NCI-H146 (cell line): ENCODE measurements around the gene PSEN1.

Experiments
- DNase-seq: peaks from one replicate; lab custom pipeline; 2025; lab: John Stamatoyannopoulos, UW

The PSEN1 gene

DNA sequence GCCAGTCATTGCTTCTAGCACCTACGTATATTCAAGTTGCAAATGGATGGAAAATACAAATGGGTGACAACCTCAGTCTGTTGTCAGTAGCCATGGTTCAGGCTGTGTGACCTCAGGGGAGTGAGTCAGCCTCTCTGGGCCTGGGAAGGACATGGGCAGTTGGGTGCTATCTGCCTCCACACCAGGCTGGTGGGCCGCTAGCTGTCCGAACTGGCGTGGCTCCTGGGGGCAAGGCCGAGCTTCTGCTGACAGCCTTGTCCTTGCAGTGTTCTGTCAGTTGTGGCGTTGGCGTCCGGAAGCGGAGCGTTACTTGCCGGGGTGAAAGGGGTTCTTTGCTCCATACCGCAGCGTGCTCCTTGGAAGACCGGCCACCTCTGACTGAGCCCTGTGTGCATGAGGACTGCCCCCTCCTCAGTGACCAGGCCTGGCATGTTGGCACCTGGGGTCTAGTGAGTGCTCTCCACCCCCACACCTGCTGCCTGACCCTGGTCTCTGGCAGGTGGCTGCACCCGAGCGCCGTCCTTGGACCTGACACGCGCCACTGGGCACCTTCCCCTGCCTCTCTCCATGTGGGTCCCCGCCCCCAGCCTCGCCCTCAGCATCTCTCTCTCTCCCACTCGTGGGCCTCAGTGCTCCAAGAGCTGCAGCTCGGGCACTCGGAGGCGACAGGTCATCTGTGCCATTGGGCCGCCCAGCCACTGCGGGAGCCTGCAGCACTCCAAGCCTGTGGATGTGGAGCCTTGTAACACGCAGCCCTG lies 118.1 kb downstream of the PSEN1 start:
- no peak for DNase-seq

DNA sequence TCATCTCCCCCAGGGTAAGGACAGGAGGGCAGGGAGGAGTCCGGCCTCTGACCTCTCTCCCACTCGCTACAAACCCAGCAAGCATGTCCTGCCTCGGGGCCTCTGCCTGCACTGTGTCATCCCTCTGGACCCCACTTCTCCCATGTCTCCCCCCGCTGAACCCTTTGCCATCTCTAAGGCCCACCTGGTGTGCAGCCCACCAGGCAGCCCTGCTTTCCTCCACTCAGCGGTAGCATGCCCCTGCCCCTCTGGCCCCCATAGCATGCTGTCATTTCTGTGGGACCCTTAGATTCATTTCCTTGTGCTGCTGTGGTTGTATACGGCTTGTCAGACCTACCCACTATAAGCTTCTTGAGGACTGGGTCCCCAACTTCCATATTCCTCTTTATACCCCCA lies 118.7 kb downstream of the PSEN1 start:
- DNase-seq, result no peak

DNA sequence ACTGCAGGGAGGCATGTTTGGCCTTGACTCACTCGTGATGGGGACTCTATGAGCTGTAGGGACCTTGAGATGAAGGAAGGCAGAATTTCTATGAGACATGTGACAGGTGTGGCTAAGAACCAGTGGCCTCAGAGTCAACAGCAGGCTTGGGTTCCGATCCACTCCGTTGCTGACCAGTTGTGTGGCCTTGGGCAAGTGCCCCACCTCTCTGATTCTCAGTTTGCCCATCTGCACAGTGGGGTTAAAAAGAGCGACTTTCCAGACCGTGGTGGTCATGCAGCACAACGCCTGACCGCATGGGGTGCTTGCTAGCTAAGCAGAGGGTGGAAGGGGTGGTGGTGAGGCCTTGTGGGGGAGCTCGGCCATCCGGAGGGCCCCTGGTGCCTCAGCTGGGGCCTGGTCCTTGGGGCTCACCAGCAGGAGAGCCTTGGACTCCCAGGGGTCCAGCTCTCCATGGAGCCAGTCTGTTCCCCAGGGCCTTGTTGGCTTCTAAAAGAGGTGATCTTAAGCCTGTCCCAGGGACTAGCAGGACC lies 119.5 kb downstream of the PSEN1 start:
- no peak for DNase-seq

DNA sequence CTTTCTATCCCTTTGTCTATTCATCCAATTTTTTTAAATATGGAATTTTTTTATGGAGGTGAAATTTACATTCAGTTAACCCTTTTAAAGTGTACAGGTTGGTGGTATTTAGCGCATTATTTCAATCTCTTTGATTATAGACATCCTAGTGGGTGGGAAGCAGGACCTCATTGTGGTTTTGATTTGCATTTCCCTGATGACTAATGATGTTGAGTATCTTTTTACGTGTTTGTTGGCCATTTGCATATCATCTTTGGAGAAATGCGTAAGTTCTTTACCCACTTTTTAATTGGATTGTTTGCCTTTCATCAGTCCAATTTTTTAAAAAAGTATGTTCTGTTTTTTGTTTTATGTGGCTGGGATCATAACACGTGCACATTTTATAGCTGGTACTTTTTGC lies 121.8 kb downstream of the PSEN1 start:
- DNase-seq, result no peak

DNA sequence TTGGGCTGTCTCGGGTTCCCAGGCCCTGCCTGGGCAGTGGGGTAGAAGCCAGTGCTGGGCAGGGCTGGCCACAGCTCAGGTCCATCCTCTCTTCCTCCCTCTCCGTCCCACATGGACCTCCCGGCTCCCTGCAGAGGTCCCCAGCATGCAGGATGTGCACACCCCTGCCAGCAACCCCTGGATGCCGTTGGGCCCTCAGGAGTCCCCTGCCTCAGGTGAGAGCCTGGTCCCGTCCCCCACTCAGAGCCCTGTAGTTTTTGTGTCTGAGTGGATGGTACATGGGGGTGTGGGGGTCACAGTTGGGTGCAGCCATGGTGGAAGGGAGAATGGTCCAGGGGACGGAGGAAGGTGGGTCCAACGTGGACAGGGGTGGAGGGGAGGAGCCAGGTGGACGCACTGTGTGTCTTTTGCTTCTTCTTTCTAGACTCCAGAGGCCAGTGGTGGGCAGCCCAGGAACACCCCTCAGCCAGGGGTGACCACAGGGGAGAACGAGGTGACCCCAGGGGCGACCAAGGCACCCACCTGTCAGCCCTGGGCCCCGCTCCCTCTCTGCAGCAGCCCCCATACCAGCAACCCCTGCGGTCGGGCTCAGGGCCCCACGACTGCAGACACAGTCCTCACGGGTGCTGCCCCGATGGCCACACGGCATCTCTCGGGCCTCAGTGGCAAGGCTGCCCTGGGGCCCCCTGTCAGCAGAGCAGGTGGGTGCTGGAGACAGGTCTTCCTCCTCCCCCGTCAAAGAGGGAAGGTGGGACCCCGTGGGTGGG lies 122.7 kb downstream of the PSEN1 start:
- no peak for DNase-seq

DNA sequence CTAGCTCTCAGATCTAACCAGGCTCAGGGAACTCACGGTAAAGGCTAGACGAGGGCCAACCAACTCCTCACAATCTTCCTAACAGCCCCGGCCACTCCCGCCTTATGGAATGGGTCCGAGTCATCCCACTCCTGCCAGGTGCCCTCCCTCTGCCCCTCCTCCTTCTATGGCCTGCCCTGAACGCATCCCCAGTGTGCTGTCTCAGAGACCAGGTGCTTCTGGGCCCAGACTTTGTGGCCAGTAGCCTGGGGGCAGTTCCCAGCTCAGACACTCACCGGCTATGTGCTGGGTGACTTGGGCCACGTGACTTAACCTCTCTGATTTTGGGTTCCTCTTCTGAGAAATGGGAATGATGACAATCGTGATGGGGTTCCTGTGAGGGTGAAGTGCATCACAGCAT lies 123.5 kb downstream of the PSEN1 start:
- no peak for DNase-seq

DNA sequence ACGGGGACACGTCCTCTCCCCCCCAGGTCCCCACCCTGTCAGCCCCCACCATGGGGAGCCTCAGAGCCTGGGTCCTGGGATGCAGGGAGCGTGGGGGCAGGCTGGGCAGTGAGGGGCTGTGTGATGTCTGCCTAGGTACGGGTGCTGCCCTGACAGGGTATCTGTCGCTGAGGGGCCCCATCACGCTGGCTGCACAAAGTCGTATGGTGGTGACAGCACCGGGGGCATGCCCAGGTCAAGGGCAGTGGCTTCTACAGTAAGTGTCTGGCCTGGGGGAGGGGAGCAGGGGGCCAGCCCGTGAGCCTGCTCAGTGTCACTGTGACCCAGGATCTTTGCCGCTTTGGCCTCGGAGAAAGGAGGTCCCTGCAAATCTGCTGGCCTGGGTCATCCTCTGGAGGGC lies 124.3 kb downstream of the PSEN1 start:
- no peak for DNase-seq

DNA sequence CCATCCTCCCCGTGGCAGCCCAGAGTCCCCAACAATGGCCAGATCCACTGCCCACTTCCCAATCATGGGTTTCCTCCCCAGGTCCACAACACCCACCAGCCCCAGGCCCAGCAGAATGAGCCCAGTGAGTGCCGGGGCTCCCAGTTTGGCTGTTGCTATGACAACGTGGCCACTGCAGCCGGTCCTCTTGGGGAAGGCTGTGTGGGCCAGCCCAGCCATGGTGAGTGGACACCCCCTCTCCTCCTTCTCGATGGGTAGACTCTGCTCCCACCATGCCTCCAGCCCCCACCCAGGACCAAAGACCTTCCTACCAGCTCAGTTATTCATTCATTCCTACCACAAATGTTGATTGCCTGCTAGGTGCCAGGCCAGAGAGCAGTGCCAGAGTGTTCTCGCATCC lies 124.8 kb downstream of the PSEN1 start:
- no peak for DNase-seq

DNA sequence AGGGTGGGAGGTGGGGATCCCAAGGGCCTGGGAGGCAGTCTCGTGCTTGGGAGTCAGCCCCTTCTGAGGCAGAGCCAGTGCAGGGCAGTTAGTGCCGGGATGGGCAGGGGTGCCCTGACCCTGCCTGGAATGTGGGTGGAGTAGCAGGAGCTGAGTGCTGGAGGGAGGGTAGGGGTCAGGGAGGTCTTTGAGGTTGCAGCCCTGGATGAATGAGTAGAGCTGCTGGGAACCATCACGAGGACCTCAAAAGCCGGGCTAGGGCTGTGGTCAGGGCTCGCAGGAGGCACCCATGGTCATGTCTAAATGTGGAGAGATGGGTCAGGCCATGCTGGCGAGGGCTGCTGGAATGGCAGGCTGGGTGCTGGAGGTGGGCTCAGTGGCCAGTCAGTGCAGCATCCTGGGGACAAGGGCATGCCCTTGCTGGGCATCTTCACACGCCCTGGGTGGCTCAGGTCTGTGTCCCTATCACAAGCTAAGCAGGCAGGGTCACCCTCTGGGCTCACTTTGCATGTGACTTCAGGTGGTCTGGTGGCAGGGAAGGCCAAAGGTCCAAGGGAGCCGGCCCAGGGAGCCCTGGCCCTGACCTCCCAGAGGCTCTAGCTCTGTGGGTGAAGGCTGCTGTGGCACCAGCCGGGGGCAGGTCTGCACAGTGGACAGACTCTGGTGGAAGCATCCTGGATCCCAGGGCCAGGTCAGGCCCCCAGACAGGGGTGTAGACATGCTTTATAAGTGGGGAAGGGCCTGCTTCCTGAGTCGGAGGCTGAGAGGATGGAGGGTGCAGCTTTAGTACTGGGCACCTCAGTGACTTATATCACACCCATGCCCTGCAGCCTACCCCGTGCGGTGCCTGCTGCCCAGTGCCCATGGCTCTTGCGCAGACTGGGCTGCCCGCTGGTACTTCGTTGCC lies 125.5 kb downstream of the PSEN1 start:
- no peak for DNase-seq

DNA sequence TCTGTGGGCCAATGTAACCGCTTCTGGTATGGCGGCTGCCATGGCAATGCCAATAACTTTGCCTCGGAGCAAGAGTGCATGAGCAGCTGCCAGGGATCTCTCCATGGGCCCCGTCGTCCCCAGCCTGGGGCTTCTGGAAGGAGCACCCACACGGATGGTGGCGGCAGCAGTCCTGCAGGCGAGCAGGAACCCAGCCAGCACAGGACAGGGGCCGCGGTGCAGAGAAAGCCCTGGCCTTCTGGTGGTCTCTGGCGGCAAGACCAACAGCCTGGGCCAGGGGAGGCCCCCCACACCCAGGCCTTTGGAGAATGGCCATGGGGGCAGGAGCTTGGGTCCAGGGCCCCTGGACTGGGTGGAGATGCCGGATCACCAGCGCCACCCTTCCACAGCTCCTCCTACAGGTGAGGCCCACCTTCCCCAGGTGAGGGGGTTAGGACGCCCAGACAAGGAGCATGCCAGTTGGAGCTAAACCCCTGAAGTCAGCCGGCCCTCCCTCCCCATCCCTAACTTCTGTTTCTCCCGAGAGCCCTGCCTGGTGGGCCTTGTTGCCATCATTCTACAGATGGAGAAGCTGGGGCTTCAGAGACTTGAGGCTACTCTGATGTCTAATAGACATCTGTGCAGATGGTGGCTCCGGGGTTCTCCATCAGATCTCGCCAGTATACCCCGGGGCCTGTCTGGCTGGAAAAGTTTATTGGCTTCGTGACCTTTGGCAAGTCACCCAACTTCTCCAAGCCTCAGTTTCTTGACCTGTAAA lies 126.3 kb downstream of the PSEN1 start:
- DNase-seq, result no peak

DNA sequence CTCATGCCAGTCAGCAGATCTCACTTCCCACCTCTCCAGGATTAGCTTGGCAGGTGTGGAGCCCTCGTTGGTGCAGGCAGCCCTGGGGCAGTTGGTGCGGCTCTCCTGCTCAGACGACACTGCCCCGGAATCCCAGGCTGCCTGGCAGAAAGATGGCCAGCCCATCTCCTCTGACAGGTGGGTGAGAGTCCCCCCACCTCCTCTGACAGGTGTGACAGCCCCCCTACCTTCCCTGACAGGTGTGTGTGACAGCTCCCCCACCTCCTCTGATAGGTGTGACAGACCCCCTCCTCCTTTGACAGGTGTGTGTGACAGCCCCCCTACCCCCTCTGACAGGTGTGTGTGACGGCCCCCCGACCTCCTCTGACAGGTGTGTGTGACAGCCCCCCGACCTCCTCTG lies 127.3 kb downstream of the PSEN1 start:
- DNase-seq, result no peak

DNA sequence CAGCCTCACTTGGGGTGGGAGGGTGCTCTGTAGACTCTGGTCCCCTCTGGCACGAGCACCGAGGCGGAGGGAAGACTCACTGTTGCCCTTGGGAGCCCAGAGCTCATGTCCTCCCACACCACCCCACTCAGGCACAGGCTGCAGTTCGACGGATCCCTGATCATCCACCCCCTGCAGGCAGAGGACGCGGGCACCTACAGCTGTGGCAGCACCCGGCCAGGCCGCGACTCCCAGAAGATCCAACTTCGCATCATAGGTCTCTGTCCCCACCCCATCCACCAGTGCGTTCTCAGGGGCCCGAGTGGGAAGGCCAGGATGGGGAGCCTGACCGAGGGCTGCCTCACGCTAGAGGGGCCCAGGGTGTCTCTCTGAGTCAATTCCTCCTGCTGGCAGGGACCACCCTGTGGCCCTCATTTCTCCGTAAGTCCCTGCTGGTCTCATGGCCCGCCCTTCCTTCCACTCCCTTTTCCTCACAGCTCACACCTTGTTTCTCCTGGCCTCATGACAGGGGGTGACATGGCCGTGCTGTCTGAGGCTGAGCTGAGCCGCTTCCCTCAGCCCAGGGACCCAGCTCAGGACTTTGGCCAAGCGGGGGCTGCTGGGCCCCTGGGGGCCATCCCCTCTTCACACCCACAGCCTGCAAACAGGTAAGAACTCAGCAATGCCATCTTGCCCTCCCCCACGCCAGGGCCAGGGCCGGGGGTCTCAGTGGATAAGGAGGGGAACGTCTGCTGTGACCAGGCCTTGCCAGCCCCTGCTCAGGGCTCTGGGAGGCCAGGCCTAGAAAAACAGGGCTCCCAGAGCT lies 128.0 kb downstream of the PSEN1 start:
- DNase-seq, result no peak

DNA sequence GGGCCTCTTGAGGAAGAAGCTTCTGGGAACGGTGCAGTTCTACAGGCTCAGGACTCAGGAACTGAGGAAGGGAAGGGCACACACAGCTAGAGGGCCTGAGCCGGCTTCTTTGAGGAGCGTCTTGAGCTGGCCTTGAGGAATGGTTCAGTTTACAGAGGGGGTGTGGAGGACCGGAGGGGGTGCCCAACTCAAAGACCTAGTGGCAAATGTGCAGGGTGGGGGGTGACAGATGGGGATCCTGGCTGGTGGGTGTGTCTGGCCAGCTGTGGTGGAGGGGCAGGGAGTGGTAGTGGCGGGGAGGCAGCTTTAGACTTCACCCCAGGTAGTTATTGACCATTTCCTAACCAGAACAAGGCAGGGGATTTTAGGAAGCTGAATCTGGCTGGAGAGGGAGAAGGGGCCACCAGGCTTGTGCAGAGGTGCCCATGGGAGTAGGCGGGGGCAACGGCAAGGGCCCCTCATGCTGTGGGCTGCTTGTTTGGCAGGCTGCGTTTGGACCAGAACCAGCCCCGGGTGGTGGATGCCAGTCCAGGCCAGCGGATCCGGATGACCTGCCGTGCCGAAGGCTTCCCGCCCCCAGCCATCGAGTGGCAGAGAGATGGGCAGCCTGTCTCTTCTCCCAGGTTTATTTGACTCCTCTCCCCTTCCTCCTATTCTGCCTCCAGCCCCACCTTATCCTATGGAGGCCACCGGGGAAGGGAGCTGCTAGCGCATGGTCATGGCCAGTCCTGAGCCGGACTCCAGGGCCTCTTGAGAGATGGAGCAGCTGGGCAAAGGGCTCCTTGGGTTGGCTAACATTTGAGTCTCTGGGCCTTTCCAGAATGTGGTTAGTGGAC lies 128.8 kb downstream of the PSEN1 start:
- DNase-seq, result no peak

DNA sequence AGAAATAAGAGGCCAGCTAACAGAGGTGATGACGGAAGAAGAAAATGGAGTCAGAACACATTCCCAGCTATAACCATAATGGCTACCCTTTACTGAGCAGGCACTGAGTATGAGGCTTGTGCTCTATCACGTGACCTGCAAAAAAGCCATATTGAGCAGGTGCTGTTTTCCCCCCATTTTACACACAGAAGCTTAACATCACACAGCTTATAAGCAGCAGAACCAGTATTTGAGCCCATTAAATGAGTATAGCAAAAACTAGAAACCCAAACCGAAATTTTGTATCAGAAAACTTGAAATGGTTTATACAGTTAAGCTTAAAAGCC lies 129.4 kb downstream of the PSEN1 start:
- no peak for DNase-seq

DNA sequence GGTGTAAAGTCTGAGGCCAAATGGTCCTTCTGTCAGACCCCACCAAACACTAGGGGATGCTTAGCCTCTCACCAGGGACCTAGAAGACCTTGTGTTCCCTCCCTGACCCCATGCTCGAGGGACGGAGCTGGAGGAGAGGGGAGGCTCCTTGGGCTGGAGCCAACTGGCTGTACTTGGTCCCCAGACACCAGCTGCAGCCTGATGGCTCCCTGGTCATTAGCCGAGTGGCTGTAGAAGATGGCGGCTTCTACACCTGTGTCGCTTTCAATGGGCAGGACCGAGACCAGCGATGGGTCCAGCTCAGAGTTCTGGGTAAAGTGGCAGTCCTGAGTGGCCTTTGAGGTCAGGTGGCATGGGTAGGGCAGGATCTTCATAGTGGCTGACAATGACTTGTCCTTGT lies 130.0 kb downstream of the PSEN1 start:
- DNase-seq, result no peak

DNA sequence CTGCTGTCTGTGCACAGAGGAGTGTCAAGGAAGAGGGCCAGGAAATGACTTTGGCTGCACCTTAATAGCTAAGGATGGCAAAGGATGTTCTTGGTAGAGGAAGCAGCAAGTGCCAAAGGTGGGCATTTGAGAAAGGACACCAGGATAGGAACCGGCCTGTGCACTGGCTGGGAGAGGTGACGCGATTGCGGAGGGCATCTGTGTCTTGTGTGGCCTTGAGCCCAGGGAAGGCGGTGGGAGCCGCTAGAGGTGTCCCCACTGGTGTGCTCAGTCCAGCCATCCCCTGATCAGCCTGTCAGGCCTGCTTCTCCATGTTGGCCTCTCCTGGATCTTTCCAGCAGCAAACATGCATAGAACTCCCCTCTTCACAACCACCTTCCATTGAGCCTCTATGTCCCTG lies 131.2 kb downstream of the PSEN1 start:
- no peak for DNase-seq

DNA sequence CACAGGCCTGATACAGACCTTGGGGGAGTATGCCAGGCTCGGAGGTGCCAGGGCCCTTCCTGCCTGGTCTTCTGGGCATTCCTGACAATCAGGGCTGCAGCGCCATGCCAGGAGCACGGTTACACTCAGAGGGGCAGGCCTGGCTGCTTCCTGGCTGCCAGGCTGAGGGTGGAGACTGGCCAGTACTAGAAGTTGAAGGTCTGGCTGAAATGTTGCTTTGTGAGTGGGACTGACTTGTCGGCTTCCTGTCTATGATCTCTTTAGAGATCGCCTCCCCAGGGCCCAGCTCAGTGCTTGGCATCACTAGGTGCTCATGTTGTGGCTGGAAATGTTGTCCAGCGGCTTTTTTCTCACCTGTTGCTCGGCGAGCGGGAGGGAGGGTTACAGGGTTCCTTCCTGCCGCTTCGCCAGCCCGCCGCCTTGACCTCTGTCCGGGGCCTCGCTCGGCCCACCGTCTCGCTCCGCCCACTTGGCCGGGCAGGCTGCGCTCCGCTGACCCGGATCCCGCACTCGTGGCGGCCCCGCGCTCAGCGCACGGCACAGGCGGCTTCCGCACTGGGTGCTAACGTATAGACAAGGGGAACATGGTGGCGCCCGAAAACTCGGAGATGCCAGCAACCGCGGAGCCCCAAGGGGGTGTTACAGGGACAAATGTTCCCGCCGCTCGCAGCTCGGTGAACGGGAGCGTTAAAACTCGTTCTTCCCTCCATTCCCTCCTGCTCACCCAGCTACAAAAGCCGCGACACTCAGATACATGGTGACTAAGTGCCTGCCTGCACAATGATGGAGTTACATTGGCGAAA lies 133.6 kb downstream of the PSEN1 start:
- no peak for DNase-seq

DNA sequence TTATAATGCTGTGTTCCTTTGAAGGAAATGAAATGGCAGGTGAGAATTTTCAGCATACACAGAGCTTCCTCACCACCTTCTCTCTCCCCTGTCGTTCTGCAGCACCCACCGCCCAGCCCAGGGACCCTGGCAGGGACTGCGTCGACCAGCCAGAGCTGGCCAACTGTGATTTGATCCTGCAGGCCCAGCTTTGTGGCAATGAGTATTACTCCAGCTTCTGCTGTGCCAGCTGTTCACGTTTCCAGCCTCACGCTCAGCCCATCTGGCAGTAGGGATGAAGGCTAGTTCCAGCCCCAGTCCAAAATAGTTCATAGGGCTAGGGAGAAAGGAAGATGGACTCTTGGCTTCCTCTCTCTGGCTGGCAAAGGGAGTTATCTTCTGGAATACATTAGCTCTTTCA lies 136.1 kb downstream of the PSEN1 start:
- no peak for DNase-seq
